Activated naive CD8-positive, alpha-beta T cell treated with anti-CD3 and anti-CD28 coated beads, Interleukin-2, amount 50 U/mL, for 16 hours (primary cell): ENCODE results near the gene NCAPD2.
"Not testable (repeated sequence)": the region's sequence is repeated elsewhere in the genome, so short reads cannot be mapped to it uniquely, and the experiment has no call there.

Experiments
- DNase-seq: peaks from one replicate; pipeline ENCODE4 v3.0.0-alpha.2; 2020; ENCODE audit warnings: low read depth, low spot score

The NCAPD2 gene

DNA sequence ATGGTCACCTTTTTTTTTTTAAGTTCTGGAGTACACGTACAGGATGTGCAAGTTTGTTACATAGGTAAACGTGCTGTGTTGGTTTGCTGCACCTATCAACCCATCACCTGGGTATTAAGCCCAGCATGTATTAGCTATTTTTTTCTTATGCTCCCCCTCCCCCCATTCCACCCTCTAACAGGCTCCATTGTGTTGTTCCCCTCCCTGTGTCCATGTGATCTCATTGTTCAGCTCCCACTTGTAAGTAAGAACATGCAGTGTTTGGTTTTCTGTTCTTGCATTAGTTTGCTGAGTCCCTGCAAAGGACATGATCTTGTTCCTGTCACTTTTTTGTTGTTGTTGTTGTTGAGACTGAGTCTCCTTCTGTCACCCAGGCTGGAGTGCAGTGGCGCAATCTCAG, 3.4 kb downstream of the NCAPD2 start:
- DNase-seq: not testable (repeated sequence)

DNA sequence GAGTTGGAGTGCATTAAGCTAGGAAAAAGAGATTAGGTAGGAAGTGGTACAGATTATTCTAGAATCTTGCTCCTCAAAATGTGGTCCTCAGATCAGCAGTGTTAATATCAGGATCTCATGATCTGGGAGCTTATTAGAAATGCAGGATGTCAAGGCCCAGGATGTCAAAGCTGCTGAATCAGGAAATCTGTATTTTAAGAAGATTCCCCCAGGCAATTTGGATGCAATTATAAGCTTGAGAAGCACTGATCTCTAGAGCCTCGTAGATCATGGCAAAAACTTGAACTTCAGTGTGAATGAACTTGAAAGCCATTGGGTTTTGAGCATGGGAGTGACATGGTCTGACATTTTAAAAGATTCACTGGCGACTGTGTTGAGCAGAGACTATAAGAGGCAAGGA, 6.6 kb downstream of the NCAPD2 start:
- DNase-seq: no peak

DNA sequence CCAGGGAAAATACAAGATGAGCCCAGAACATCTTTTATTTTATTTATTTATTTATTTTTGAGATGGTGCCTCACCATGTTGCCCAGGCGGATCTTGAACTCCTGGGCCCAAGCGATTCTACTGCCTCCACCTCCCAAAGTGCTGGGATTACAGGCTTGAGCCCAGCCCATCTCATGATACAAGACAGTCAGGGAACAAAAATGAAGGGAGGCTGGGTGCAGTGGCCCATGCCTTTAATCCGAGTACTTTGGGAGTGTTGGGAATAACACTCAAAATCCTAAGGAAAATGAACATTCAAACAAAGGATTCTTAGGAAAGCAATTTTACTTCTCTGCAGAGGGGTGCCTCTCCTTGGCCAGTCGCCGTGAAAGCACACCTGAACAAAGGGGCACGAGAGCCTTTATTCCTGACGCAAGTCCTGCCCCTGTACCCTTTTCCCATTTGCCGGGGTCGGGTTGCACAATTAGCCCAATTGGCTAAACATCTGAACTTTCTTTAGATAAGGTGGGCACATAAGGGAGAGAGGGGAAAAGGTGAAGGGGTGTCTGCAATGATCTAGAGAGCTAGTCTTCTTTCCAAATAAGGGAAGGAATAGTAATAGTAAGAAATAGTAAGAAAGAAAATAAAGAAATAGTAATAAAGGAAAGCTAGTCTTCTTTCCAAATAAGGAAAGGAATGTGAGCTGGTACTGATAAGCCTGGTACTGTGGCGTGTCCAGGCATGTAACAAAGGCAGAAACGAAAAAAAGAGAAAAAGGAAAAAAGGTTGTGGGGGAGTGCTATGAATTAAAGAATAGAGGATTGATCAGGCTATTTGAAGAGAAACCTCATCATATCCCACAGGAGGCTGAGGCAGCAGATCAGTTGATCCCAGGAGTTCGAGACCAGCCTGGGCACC, 13.4 kb downstream of the NCAPD2 start:
- no peak for DNase-seq

DNA sequence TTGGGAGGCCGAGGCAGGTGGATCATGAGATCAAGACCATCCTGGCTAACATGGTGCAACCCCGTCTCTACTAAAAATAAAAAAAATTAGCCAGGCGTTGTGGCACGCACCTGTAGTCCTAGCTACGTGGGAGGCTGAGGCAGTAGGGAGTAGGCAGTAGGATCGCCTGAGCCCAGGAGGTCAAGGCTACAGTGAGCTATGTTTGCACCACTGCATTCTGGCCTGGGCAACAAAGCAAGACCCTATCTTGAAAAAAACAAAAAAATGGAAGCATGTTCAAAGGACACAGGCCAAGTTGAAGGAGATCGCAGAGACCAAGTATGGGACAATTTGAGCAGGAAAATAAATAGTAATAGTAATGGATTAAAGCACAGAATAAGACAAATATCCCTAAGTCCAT, 14.2 kb downstream of the NCAPD2 start:
- no peak for DNase-seq

DNA sequence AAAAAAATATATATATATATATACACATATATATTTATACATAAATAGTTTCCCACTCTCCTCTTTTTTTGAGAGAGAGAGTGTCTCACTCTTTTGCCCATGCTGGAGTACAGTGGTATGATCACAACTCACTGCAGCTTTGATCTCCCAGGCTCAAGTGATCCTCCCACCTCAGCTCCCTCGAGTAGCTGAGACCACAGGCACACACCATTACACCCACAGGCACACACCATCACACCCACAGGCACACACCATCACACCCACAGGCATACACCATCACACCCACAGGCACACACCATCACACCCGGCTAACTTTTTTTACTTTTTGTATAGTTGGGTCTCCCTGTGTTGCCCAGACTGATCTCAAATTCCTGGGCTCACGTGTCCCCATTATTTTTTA, 26.3 kb downstream of the NCAPD2 start:
- no peak for DNase-seq

DNA sequence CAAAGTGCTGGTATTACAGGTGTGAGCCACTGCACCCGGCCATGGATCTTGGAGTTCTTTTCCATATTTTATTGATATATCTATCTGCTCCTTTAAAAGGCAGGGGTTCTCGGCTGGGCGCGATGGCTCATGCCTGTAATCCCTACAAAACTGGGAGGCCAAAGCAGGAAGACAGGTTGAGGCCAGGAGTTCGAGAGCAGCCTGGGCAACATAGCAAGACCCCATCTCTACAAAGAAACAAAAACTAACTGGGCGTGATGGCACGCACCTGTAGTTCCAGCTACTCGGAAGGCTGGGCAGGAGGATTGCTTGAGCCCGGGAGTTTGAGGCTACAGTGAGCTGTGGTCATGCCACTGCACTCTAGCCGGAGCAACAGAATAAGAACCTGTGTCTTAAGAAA, 28.3 kb downstream of the NCAPD2 start:
- DNase-seq: no peak

DNA sequence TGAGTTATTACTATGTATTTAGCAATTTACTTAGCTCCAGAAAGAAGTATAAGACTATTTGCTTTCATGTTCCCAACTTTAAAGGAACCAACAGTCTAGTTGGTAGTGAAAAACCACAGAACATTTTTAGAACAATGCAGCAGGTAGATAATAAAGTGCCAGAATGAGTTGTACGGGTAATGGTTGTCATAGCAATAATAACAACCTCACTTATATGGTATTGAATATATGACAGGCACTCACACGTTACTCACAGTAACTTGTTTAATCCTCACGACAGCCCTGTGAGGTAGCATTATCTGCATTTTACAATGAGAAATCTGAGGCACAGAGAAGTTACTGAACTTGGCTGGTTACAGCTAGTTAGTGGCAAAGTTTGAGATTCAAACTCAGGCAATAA, 29.8 kb downstream of the NCAPD2 start:
- DNase-seq: no peak

DNA sequence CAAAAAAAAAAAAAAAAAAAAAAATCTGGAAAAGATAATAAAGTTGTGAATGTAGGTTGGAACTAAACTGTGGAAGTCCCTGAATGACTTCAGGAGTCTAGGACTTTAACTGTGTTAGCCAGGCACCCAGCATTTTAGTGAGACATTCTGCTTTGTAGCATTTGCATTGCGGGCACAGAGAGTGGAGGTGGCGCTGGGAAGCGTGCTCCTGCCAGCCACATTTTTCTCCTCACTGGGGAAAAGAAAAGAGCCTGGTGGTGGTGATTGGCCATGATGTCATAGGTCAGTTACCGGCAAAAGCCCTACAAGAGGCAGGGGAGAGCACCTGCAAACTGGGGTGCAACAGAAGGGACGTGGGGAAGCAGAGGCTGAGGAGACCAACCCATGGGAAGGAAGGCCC, 30.7 kb downstream of the NCAPD2 start:
- no peak for DNase-seq

DNA sequence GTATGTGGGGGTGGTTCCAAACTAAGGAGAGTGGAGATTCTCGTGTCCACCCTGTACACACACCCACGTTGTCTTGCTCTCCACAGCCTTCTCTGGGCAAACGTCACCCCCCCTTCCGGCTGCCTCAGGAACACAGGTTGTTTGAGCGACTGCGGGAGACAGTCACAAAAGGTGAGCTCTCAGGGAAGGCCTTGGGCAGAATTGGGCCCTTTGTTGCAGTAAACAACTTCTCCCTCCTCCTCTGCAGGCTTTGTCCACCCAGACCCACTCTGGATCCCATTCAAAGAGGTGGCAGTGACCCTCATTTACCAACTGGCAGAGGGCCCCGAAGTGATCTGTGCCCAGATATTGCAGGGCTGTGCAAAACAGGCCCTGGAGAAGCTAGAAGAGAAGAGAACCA, 32.3 kb downstream of the NCAPD2 start:
- no peak for DNase-seq

DNA sequence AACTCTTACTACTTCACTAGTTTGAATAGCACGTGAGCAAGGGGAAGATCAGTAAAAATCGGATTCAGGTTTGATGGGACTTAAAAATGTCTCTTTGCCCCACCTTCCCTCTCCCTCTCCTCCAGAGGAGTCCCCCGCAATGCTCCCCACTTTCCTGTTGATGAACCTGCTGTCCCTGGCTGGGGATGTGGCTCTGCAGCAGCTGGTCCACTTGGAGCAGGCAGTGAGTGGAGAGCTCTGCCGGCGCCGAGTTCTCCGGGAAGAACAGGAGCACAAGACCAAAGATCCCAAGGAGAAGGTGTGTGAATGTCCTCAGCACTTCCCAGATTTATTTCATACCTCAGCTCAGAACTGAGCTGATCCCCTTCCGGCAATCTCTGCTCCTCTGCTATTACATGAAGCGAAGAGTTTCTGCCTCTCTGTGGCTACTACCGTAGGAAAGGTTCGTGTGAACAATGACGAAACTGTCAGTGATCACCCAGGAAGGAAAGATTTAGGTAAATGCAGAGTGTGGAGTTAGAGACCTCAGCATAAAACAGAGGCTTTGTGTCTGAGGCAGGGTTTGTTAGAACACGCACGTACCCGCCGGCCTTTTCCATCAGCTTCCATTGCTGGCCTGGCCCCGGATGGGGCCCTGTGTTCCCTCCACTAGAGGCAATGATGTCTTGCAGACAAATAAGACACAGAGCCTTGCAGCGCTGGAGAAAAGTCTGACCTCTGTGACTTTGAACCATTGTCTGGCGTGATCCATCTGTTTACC, 33.0 kb downstream of the NCAPD2 start:
- DNase-seq: no peak

DNA sequence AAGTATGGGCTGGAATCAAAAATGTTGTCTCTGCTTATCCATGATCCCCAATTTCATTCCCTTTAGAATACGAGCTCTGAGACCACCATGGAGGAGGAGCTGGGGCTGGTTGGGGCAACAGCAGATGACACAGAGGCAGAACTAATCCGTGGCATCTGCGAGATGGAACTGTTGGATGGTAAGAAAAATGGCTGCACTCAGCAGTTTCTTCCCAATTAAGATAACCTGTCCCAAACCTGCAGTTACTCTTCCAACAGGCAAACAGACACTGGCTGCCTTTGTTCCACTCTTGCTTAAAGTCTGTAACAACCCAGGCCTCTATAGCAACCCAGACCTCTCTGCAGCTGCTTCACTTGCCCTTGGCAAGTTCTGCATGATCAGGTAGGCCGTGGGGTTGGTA, 33.8 kb downstream of the NCAPD2 start:
- no peak for DNase-seq

DNA sequence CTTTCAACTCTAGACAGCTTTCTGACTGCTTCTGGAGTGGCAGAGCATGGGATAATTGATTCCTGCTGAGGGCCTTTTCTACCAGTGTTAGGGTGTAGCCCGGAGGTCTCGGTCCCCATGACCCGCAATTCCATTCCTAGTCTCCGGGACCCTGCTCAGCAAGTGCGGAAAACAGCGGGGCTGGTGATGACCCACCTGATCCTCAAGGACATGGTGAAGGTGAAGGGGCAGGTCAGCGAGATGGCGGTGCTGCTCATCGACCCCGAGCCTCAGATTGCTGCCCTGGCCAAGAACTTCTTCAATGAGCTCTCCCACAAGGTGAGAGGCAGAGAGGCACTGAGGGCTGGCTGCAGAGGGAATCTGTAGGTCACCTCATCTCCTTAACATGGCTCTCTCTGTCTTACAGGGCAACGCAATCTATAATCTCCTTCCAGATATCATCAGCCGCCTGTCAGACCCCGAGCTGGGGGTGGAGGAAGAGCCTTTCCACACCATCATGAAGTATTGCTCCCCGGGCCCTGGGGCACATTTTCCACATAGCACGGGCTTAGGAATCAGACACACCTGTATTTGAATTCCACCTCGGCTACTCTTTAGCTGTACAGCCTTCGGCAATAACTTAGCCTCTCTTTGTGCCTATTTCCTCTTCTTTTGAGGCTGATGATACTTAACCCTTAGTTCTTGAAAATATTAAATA, 34.8 kb downstream of the NCAPD2 start:
- DNase-seq: no peak

DNA sequence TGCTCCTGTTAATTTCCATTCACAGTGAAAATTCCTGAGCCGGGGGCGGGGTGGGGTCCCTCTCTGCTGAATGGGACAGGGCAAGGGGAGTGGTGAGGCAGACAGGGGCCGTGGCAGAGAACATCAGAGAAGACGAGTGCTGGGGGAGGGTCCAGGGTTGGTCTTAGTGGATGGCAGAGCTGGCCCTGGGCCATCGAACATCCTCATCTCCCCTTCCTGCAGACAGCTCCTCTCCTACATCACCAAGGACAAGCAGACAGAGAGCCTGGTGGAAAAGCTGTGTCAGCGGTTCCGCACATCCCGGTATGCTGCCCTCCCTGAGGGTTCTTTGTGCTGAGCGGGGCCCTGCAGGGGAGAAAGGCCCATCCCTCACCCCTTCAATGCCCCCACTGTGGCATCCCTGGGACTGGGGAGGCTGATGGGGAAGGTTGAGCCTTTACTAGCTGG, 35.4 kb downstream of the NCAPD2 start:
- no peak for DNase-seq

DNA sequence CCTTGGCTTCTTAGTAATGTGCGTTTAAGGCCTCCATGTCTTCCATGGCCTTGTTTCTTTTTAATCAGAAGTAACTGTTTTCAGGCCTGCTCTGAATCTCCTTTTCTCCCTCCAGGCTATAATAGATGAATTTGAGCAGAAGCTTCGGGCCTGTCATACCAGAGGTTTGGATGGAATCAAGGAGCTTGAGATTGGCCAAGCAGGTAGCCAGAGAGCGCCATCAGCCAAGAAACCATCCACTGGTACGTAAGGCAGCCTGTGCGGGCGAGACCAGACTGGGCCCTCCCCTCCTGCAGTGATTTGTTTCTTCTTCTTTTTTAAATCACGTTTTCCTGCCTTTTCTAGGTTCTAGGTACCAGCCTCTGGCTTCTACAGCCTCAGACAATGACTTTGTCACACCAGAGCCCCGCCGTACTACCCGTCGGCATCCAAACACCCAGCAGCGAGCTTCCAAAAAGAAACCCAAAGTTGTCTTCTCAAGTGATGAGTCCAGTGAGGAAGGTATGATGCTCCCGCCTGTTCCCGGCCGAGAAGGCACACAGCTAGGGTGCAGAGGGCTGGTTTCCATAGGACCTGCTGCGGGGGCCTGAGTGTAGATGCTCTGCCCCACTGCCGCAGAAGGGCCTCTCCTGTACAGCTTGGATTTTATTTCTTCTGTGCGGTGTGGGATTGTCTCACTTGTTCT, 36.8 kb downstream of the NCAPD2 start:
- DNase-seq: no peak

DNA sequence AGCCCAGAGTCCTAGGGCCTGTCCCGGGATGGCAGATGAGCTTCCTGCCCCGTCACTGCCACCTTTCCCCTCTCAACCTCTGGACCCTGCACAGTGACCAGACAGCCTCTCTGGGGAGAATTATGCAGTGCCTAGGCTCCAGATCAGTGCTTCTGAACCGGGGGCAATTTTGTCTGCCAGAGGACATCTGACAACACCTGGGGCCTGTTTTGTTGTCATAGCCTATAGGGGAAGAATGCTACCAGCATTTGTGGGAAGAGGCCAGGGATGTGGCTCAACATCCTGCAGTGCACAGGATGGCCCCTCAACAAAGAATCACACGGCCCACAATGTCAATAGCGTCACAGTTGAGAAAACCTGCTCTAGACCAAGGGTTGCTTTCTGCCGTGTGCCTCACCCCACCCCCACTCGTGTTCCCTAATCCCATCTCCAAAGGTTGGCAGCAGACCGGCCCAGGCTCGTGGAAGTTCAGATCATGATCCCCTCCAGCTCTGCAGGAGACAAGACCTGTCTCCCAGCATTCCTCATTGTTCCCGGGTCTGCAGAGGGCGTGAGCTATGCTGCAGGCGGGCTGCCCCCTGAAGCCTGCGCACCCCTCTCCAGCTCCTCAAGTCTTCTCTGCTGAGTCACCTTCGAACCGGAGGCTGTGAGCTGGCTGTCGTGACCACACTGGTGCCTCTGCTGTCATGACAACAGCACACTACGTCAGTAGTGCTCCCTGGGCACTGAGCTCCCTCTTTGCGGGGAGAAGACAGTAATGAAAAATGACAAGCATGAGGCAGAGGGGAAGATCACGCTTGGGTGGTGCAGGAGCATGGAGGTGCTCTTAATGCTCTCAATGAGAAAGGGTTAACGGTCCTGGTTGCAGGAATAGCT, 38.4 kb downstream of the NCAPD2 start:
- DNase-seq: peak; percentile 64

DNA sequence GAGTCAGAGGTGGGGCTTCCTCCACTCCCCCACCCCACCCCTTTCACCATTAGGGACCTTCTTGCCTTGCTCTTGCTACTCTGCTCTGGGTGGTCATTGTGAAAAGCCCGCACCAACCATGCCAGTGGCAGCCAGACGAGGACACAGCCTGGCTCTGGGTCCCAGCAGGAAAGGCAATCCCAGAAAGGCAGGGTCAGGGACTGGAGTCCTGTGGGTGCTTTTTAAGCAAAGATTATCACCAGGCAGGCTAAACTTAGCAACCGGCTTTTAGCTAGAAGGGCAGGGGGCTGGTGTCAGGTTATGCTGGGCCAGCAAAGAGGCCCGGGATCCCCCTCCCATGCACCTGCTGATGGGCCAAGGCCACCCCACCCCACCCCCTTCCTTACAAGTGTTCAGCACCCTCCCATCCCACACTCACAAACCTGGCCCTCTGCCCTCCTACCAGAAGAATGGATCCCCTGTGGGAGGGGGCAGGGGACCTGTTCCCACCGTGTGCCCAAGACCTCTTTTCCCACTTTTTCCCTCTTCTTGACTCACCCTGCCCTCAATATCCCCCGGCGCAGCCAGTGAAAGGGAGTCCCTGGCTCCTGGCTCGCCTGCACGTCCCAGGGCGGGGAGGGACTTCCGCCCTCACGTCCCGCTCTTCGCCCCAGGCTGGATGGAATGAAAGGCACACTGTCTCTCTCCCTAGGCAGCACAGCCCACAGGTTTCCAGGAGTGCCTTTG, 39.2 kb downstream of the NCAPD2 start:
- DNase-seq: no peak

DNA sequence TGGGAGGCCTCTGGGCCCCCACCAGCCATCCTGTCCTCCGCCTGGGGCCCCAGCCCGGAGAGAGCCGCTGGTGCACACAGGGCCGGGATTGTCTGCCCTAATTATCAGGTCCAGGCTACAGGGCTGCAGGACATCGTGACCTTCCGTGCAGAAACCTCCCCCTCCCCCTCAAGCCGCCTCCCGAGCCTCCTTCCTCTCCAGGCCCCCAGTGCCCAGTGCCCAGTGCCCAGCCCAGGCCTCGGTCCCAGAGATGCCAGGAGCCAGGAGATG, 39.7 kb downstream of the NCAPD2 start:
- no peak for DNase-seq

DNA sequence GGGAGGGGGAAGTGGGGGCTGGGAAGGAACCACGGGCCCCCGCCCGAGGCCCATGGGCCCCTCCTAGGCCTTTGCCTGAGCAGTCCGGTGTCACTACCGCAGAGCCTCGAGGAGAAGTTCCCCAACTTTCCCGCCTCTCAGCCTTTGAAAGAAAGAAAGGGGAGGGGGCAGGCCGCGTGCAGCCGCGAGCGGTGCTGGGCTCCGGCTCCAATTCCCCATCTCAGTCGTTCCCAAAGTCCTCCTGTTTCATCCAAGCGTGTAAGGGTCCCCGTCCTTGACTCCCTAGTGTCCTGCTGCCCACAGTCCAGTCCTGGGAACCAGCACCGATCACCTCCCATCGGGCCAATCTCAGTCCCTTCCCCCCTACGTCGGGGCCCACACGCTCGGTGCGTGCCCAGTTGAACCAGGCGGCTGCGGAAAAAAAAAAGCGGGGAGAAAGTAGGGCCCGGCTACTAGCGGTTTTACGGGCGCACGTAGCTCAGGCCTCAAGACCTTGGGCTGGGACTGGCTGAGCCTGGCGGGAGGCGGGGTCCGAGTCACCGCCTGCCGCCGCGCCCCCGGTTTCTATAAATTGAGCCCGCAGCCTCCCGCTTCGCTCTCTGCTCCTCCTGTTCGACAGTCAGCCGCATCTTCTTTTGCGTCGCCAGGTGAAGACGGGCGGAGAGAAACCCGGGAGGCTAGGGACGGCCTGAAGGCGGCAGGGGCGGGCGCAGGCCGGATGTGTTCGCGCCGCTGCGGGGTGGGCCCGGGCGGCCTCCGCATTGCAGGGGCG, 40.2 kb downstream of the NCAPD2 start, which contains the start of gene GAPDH:
GAPDH (plus strand) TSS at position 595 of the 772 bp plus-strand sequence. CDS start 316 bp downstream, outside the sequence.
- DNase-seq: peak; percentile 69

DNA sequence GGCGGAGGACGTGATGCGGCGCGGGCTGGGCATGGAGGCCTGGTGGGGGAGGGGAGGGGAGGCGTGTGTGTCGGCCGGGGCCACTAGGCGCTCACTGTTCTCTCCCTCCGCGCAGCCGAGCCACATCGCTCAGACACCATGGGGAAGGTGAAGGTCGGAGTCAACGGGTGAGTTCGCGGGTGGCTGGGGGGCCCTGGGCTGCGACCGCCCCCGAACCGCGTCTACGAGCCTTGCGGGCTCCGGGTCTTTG, 40.7 kb downstream of the NCAPD2 start:
- peak; percentile 61 for DNase-seq
